ENCODE results near the gene CLK2. TPM values are rescaled to one million over a fixed set of nuclear protein-coding genes. Genes with fewer than 3 reads are reported as not detected.

Gene CLK2
- total RNA-seq, 1 donor from 2014 or later = 41.7 TPM

GRCh38 chr1:155268630-155269029 lies 4.7 kb downstream of the CLK2 start:
- Histone ChIP-seq H3K36me3 (peaks cover 18% of the 10 kb centered on the region), H3K4me1 (peaks cover 12% of the 10 kb centered on the region), H3K4me3 (no peak overlapping the region), H3K27ac (no peak overlapping the region), H3K4me2 (no peak overlapping the region), H3K79me2 (ENCODE audit: low read depth) (peaks cover 40% of the 10 kb centered on the region), H3F3A (ENCODE audit: low read depth) (peaks cover 83% of the 10 kb centered on the region), H2AFZ (replicated peaks) (no peak overlapping the region), H4K20me1 (ENCODE audit: low read depth) (peaks cover 38% of the 10 kb centered on the region), H3K9me3 (ENCODE audit: low read depth) (no peaks in the 10 kb centered on the region), H3K9ac (no peak overlapping the region), H3K27me3 (no peaks in the 10 kb centered on the region)
- peaks cover 18% of the 10 kb centered on the region for H3K4me1 Mint-ChIP-seq
- no peak overlapping the region for H3K27ac Mint-ChIP-seq
- peaks cover 2% of the 10 kb centered on the region for H3K27me3 Mint-ChIP-seq (ENCODE audit: insufficient read depth, low read depth)
- no peak overlapping the region for H3K4me3 Mint-ChIP-seq
- H3K9me3 Mint-ChIP-seq = no peaks in the 10 kb centered on the region
- H3K36me3 Mint-ChIP-seq = peaks cover 56% of the 10 kb centered on the region
- no peak for DNase-seq (ENCODE audit: low spot score)
- TF ChIP-seq CTCF (IDR thresholded peaks at IDR 0.05) = no peak
- no peak for TF ChIP-seq EZH2 (IDR thresholded peaks at IDR 0.05)
- TF ChIP-seq EZH2phosphoT487 (IDR thresholded peaks at IDR 0.05) = no peak

- no peak overlapping the region for H3K4me3 Mint-ChIP-seq
- H3K36me3 ChIP-seq = peaks cover 18% of the 10 kb centered on the region
- H4K20me1 ChIP-seq (ENCODE audit: low read depth) = peaks cover 32% of the 10 kb centered on the region
- no peaks in the 10 kb centered on the region for H3K9me3 Mint-ChIP-seq
- H3K4me3 ChIP-seq = no peak overlapping the region
- H3K4me1 Mint-ChIP-seq = peaks cover 14% of the 10 kb centered on the region
- no peak overlapping the region for H3K4me2 ChIP-seq
- peaks cover 33% of the 10 kb centered on the region for H3K79me2 ChIP-seq (ENCODE audit: low read depth)
- H3F3A ChIP-seq (ENCODE audit: low read depth) = peaks cover 87% of the 10 kb centered on the region
- H3K27me3 ChIP-seq = no peaks in the 10 kb centered on the region
- H3K9ac ChIP-seq = no peak overlapping the region
- peaks cover 10% of the 10 kb centered on the region for H3K4me1 ChIP-seq
- no peak overlapping the region for H3K27ac ChIP-seq
- TF ChIP-seq EZH2 (IDR thresholded peaks at IDR 0.05) (no peak), CTCF (IDR thresholded peaks at IDR 0.05) (no peak), EZH2phosphoT487 (IDR thresholded peaks at IDR 0.05) (no peak)
- DNase-seq (ENCODE audit: low spot score) = no peak
- H3K27me3 Mint-ChIP-seq (ENCODE audit: insufficient read depth, low read depth) = peaks cover 3% of the 10 kb centered on the region
- H3K9me3 ChIP-seq (ENCODE audit: low read depth) = no peaks in the 10 kb centered on the region
- no peak overlapping the region for H3K27ac Mint-ChIP-seq
- peaks cover 53% of the 10 kb centered on the region for H3K36me3 Mint-ChIP-seq
- no peak overlapping the region for H2AFZ ChIP-seq (replicated peaks)
These were observed 5.9 kb downstream of the CLK2 start for GRCh38 chr1:155267373-155267772.

GRCh38 chr1:155266553-155266952 lies 6.8 kb downstream of the CLK2 start:
- no peak for DNase-seq (ENCODE audit: low spot score)
- no peak overlapping the region for H3K27ac Mint-ChIP-seq
- no peak overlapping the region for H3K4me3 ChIP-seq
- peaks cover 2% of the 10 kb centered on the region for H3K4me1 ChIP-seq
- H3K79me2 ChIP-seq (ENCODE audit: low read depth) = peaks cover 25% of the 10 kb centered on the region
- H3K4me2 ChIP-seq = no peak overlapping the region
- no peak overlapping the region for H2AFZ ChIP-seq (replicated peaks)
- no peak overlapping the region for H3K4me3 Mint-ChIP-seq
- peaks cover 23% of the 10 kb centered on the region for H4K20me1 ChIP-seq (ENCODE audit: low read depth)
- peaks cover 89% of the 10 kb centered on the region for H3F3A ChIP-seq (ENCODE audit: low read depth)
- peaks cover 15% of the 10 kb centered on the region for H3K4me1 Mint-ChIP-seq
- H3K27me3 ChIP-seq = no peaks in the 10 kb centered on the region
- no peak overlapping the region for H3K9ac ChIP-seq
- H3K9me3 ChIP-seq (ENCODE audit: low read depth) = no peaks in the 10 kb centered on the region
- peaks cover 50% of the 10 kb centered on the region for H3K36me3 Mint-ChIP-seq
- TF ChIP-seq CTCF (IDR thresholded peaks at IDR 0.05) = no peak
- TF ChIP-seq EZH2phosphoT487 (IDR thresholded peaks at IDR 0.05) = no peak
- no peaks in the 10 kb centered on the region for H3K9me3 Mint-ChIP-seq
- H3K27ac ChIP-seq = no peak overlapping the region
- H3K36me3 ChIP-seq = peaks cover 18% of the 10 kb centered on the region
- peaks cover 9% of the 10 kb centered on the region for H3K27me3 Mint-ChIP-seq (ENCODE audit: insufficient read depth, low read depth)

Data from neural progenitor cell (in vitro differentiated cells).